NCI-H2107 treated with DMSO at 0.1 percent for 48 hours (cell line): ENCODE results near the gene MYO15A.

ENCODE experiments used
- DNase-seq: peaks from one replicate; lab custom pipeline; 2025; ENCODE audit not compliant: unreplicated experiment; lab: John Stamatoyannopoulos, UW

MYO15A gene

DNA sequence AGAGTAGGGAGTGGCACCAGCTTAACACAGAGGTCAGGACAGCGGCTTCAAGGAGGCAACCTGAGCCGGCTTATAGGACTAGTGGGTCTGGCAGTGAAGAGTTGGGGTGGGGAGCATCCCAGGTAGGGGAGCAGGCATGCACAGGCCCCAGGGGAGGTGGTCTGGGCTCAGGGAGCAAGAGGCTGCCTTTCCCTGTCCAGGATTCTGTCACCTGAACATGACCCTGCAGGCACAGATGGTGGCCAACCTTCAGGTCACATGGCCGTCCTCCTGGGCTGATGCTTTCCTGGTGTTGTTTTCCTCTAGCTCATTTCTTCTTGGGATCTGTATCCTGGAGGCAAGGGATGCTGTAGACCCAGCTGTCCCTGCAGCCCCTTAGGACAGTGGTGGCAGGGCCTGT lies 3.5 kb upstream of the MYO15A start:
- no peak for DNase-seq

DNA sequence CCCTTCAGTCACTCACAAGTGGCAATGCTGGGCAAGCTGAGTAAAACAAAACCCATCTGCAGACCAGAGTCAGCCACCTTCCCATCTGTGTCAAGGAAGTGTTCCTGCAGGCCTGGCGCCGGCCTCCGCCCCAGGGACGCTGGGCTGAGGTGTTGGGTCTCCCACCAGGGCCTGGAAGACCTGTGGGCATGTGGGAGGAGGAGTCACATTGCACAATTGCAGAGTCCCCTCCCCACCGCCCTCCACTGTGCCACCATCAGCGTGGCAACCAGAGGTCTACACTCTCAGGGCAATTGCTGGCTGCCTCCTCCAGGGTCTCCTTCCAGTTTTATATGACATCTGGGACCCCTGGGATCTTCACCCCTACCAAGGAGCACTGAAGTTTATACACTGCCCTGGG lies 3.0 kb upstream of the MYO15A start:
- DNase-seq, result no peak

DNA sequence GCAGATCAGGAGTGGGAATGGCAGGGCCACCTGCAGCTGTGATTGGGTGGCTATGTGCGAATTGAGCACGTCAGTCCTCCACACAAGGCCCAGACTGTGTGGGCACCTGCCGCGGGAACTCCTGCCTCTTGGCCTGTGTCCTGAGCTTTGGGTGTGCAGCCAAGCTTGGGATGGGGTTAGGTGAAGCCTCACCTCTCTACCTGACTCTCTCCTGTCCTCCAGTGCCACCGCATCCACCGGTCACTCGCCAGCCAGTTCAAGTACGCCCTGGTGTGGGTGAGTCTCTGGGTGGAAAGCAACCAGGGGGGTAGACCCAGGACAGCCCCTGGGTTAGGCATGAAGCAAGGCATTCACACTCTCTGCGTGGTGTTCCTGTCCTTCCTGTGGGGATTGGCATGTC lies 2.3 kb upstream of the MYO15A start:
- no peak for DNase-seq

DNA sequence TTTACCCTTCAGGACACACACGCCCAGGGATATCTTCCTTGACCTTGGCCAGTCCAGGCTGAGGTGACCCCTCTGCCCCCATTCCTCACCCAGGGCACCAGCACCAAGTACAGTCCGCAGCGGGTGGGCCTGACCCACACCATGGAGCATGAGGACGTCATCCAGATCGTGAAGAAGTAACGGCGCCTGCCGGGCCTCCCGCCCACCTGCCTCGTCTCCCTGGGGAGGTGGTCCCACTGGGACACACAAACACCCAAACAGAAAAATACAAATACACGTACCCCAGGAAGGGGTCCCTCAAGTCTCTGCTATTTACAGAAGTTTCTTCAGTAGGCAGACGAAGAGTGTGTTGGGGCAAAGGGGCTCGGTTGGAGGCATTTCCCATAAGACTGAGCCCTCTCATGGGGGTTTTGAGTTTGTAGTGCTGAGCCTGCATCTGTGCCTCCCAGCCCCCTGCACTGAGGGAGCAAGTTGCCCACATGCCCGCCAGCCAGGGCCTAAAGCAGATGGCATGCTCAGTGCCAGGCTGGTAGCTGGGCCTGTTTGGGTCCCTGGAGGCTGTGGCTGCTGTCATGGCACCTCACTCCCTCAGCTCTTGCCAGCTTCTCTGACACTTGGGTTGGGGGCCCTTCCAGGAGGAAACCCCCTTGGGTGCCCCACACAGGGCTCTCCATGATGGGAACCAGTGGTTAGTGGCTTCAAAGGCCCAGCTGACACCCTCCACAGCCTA lies 1.3 kb upstream of the MYO15A start:
- no peak for DNase-seq

DNA sequence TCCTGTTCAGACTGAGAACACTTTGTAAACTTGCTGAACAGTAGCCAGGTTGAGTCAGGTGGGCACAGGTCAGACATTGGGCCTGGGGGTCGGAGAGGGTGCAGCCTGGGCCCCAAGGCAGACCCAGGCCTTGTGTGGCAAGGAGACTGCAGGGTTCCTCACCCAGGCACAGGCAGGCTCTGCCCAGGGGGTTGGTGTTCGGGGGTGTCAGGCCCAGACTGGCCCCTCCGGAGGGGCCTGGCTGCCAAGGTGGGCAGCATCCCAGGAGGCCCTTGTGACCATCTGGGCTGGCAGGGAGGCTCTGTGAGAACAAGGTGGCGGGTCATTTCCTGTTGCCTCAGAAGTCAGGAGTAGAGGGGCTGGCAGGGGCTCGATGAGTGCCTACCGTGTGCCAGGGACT lies 585 bp upstream of the MYO15A start:
- DNase-seq, result no peak

DNA sequence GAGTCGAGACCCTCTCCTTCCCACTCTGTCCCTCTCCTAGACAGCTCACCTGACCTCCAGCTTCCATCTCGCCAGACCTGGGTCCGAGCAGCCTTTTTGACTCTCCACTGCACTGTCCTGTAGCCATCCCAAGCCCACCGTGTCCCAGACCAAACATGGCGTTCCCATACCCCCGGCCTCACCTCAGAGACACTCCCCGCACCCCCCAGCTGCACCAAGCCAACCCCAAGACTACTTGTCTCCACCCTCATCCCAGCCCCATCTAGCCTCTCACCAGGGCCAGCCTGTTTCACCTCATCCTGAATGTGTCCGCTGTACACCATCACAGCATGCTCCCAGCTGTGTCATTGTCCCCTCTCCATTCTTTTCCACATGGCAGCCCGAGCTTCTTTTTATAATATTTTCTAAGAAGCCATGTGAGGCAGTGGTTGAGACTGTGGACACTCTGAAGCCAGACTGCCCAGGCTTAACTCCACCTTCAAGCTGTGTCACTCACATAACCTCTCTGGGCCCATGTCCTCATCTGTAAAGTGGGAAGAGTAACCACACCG lies 1.5 kb downstream of the MYO15A start:
- no peak for DNase-seq

DNA sequence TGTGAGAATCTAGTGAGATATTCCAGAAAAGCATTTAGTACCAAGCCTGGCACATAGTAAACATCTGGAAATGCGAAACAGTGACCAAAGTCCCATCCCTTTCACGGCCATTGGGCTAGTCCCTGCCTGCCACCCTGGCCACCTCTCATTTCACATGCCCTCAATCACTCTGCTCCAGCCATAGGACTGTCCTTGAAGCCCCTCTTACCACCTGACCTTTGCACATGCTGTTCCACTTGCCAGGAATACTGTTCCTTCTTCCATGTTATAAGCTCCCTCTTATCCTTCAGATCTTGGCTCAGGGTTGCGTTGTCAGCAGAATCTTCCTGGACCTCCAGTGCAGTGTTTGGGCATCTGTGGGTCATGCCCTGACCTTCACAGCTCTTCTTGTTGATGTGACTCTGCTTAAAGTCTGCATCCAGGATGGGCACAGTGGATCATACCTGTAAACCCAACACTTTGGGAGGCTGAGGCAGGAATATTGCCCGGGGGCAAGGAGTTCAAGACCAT lies 2.1 kb downstream of the MYO15A start:
- no peak for DNase-seq

DNA sequence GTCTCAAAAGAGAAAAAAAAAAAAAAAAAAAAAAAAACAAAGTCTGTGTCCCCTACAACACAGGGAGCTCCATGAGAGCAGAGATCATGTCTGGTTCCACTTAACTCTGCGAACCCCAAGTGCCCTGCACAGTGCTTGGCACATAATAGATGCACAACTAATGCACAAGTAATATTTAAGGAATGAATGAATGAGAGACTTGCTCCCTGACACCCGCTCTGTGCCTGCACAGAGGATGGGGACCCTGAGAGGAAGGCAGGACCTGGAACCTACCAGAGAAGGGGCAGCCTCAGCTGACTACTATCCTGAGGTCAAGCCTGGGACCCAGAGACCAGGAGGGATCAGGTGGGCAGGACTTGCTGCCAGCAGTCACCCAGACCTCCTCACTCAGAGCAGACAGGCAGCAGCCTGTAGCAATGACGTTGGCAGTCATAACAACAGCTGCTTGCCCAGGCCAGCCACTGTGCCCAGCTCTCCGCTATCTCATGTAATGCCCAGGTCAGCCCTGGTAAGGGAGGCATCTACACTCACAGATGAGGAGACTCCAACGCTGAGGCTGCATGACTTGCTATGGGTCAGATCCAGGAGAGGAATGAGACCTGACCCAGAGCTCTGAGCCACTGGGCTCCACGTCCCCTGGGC lies 2.9 kb downstream of the MYO15A start:
- no peak for DNase-seq

DNA sequence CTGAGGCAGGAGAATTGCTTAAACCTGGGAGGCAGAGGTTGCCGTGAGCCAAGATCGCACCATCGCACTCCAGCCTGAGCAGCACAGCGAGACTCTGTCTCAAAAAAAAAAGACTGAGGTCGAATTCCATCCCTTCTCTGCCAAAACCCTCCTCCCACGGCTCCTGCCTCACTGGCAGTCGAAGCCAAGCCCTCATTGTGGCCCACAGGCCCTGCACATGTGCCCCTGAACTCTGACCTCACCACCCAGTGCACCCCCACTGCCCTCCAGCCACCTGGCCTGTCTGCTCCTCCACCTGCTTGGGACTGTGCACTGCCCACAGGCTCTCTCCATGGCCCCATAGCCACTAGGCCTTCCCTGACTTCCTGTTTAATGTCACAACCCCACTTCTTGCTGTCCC lies 7.0 kb downstream of the MYO15A start:
- DNase-seq, result no peak

DNA sequence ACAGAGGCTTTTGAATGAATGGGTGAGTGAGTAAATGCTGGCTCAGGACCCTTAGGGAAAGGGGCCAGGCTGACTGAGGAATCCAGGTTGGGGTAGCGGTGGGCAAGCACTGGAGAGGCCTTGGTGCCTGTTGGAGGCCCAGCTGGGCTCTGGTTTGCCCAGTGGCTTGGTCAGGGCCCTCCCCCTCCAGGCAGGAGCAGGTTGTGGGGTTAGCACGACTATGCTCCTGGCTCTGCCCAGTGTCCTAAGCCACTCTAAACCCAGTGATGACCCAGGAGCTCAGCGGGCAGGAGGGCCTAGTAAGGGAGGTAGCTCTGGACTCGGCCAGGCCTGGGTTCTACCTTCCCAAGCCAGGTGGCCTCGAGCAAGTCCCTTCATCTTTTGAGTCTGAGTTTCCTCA lies 7.5 kb downstream of the MYO15A start:
- no peak for DNase-seq

DNA sequence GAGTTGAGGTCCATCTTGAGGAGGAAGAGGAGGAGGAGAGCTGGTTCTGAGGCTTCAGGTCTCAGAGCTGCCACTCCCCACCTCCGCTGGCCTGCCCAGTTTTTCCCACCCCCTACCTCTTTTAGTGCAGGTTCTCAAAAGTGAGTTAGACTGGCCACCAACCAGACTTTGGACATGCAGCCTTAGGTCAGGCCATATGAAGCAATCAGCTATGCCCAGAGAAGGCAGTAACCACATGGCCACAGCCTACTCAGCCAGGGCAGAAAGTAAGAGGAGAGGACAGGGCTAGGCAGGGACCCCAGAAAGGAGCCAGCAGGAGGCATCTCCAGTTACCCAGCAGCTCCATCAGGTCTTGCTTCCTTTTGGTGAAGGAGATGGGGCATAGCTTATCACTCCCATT lies 9.0 kb downstream of the MYO15A start:
- no peak for DNase-seq

DNA sequence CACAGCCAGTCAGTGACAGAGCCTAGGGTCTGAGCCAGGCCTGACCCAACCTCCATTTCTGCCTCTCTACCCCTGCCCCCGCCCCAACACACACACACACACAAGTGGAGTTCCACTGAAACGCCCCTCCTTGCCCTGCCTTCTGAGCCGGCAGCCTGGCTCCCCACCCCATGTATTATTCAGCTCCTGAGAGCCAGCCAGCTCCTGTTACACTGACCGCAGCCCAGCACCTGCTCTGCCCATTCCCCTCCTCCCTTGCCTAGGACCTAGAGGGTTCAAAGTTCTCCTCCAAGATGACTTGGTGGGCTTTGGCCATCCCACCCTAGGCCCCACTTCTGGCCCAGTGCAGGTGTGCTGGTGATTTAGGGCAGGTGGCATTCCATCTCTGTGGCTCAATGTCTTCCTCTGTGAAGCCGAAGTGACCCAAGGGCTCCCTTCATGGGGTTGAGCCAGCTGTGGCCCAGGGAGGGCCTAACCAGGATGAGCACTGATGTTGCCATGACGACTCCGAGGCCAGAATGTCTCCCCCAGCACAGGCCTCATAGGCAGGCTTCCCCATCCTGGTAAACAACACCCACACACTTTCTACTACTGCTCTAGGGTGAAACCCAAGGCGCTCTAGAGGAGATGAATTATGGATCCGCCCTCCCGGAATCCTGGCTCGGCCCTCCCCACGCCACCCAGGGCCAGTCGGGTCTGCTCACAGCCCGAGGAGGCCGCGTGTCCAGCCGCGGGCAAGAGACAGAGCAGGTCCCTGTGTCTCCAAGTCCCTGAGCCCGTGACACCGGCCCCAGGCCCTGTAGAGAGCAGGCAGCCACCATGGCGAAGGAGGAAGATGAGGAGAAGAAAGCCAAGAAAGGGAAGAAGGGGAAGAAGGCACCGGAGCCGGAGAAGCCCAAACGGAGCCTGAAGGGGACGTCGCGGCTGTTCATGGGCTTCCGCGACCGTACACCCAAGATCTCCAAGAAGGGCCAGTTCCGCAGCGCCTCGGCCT lies 9.7 kb downstream of the MYO15A start:
- peak; percentile 50 for DNase-seq

DNA sequence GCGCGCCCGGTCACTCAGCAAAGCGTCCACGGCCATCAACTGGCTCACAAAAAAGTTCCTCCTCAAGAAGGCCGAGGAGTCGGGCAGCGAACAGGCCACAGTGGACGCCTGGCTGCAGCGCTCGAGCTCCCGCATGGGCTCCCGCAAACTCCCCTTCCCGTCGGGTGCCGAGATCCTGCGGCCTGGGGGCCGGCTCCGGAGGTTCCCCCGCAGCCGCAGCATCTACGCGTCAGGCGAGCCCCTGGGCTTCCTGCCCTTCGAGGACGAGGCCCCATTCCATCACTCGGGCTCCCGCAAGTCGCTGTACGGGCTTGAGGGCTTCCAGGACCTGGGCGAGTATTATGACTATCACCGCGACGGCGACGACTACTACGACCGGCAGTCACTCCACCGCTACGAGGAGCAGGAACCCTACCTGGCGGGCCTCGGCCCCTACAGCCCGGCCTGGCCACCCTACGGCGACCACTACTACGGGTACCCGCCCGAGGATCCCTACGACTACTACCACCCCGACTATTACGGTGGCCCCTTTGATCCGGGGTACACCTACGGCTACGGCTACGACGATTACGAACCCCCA lies 10.7 kb downstream of the MYO15A start:
- no peak for DNase-seq

DNA sequence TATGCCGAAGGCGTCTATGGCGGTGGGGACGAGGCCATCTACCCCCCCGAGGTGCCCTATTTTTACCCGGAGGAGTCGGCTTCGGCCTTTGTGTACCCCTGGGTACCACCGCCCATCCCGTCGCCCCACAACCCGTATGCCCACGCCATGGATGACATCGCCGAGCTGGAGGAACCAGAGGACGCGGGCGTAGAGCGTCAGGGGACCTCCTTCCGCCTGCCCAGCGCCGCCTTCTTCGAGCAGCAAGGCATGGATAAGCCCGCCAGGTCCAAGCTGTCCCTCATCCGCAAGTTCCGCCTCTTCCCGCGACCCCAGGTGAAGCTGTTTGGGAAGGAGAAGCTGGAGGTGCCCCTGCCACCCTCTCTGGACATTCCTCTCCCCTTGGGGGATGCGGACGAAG lies 11.4 kb downstream of the MYO15A start:
- no peak for DNase-seq

DNA sequence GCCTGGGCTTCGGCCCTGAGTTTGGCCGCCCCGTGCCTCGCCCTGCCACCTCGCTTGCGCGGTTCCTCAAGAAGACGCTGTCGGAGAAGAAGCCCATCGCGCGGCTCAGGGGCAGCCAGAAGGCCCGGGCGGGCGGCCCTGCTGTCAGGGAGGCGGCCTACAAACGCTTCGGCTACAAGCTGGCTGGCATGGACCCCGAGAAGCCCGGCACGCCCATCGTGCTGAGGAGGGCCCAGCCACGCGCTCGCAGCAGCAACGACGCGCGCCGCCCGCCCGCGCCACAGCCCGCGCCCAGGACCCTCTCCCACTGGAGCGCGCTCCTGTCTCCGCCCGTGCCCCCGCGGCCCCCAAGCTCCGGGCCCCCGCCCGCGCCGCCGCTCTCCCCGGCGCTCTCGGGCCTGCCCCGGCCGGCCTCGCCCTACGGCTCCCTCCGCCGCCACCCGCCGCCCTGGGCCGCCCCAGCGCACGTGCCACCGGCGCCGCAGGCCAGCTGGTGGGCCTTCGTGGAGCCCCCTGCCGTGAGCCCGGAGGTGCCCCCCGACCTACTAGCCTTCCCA lies 12.0 kb downstream of the MYO15A start:
- DNase-seq, result no peak

DNA sequence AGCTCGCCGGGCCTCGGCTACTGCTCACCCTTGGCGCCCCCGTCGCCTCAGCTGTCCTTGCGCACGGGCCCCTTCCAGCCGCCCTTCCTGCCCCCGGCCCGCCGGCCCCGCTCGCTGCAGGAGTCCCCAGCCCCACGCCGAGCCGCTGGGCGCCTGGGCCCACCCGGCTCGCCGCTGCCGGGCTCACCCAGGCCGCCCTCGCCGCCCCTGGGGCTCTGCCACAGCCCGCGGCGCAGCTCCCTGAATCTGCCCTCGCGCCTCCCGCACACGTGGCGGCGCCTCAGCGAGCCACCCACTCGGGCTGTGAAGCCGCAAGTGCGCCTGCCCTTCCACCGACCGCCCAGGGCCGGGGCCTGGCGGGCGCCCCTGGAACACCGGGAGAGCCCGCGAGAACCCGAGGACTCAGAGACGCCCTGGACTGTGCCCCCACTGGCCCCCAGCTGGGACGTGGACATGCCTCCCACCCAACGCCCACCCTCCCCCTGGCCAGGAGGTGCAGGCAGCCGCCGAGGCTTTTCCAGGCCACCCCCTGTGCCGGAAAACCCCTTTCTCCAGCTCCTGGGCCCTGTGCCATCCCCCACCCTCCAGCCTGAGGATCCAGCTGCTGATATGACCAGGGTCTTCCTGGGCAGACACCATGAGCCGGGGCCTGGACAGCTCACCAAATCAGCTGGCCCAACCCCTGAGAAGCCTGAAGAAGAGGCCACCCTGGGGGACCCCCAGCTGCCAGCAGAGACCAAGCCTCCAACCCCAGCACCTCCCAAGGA lies 12.8 kb downstream of the MYO15A start:
- DNase-seq, result no peak

DNA sequence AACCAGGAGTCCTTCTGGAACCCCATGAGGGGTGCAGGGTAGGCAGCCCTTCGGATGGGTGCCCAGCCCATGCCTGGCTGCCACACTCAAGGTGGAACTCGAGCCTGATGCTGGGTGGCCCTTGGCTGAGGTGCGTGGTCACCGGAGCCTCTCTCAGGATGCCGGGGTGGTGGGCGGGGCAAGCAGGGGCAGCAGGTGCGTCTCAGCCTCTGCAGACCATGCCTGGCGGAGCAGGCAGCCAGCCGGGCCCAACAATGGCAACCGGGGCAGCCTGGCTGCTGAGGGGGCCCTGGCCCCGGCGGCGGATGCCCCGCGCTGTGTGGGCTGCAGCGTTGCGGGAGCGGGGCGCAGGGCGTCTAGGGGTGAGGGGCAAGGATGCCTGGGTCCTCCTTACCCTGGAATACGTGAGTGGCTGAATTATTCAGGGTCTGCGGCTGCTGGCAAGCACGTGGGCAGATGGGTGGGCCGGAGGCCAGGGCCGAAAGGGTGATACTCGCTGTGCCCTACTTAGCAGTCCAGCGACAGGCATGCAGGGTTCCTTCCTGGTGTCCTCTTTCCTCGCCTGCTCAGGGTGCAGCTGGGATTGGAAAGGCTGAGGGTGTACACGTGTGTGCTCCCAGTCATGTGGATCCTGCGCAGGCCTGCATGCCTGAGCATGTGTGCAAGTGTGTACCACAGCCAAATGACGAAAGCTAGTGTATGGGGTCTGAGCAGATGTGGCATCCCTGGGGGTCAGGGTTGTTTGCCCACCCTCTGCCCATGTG lies 14.6 kb downstream of the MYO15A start:
- no peak for DNase-seq

DNA sequence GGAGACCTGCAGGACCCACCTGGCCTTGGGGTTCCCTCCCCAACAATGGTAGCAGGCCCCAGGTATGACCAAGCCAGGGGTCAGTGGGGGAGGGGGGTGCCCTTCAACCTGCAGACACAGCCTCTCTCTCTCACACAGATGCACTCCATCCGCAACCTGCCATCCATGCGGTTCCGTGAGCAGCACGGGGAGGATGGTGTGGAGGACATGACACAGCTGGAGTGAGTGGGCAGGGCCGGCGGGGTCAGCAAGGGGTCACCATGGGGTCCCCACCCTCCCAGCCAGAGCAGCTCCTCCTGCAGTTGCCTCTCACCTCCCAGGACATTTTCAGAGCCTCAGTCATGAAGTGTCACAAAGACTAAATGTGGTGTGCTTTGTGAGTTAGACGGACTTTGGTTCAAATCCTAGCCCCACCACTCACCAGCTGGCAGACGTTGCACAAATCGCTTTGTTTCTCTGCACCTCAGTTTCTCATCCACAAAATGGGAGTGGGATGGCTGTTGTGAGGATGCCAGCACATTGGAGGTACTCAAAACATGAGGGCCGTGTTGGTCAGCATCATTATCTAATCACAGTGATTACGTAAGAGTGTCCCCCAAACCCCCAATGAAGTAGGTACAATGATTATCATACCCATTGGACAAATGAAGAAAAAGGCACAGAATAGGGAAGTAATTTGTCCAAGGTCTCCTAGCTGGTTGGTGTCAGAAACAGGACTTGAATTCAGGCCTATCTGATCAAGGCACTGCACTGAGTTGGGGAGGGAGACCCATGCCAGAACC lies 16.0 kb downstream of the MYO15A start:
- DNase-seq, result no peak
